Measurements from ENCODE around the gene SLC43A1. TPM values are rescaled to one million over a fixed set of nuclear protein-coding genes. Genes with fewer than 3 reads are reported as not detected.

Gene SLC43A1
- total and polyA plus RNA-seq, 2 experiments from 2014 or later: 19.6 to 49.7 TPM

DNA sequence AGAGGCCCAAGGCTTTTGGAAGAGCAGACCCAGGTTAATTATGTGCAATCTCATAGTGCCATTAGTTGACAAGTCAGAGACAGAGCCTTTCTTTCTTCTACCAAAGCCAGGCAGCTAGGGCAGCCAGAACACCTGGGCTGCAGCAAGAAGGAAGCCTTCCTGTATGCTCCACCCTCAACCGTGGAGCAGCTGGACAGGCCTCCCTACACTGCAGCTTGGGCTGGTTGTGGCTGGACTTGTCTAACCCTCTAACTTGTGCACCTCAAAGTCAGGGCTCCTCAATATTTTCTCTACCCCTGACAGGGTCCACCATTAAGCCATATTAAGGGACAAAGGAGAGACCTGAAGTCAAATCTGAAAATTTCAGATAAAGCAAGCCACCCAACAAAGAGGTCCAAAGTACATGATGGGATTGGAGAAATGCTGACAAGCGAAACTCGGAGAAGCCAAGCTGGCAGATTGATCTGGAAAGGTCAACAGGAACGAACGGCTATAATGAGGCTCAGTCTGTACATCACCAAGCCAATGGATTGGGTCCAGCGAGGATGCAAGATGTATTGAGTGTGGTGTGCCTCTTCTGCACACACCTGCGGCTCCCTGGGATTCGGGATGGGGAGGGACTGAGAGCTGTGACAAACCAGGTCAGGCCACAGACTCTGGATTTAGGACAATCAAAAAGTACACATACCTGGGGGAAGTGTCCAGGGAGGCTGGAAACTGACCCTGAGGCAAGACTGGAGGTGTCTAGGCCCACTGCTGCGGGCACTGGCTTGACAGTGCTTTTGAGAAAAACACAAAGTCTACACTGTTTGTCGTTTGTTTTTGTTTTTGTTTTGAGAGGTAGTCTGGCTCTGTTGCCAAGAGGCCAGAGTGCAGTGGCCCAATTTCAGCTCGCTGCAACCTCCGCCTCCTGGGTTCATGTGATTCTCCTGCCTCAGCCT, 76.9 kb downstream of the SLC43A1 start:
- Mint-ChIP-seq H3K36me3 (ENCODE audit: low read depth) (no peaks in the 10 kb centered on the region), H3K4me1 (no peaks in the 10 kb centered on the region), H3K4me3 (no peak overlapping the region), H3K9me3 (no peaks in the 10 kb centered on the region; the same call in 2 of the 3 replicates), H3K27ac (no peak overlapping the region), H3K27me3 (ENCODE audit: insufficient read depth, low read depth, poor library complexity) (peaks cover 2% of the 10 kb centered on the region)
- DNase-seq (ENCODE audit: low spot score) (no peak), ATAC-seq (no peak)
- Histone ChIP-seq H3K36me3 (ENCODE audit: insufficient read depth) (no peaks in the 10 kb centered on the region), H4K20me1 (replicated peaks; ENCODE audit: insufficient read depth) (no peaks in the 10 kb centered on the region), H3K4me3 (no peak overlapping the region), H3K4me1 (ENCODE audit: insufficient read depth) (no peaks in the 10 kb centered on the region), H2AFZ (no peak overlapping the region), H3K4me2 (no peak overlapping the region), H3K27ac (ENCODE audit: low read depth) (no peak overlapping the region), H3K27me3 (ENCODE audit: insufficient read depth) (no peaks in the 10 kb centered on the region), H3K79me2 (replicated peaks; ENCODE audit: insufficient read depth) (no peaks in the 10 kb centered on the region), H3F3A (replicated peaks; ENCODE audit: low read depth) (no peaks in the 10 kb centered on the region), H3K9me2 (ENCODE audit: insufficient read depth) (no peaks in the 10 kb centered on the region)
- TF ChIP-seq NANOG (IDR thresholded peaks at IDR 0.05; ENCODE audit: borderline replicate concordance) (no peak), ZNF331 (CRISPR knock-in tag; IDR thresholded peaks at IDR 0.05; ENCODE audit: low read depth) (no peak), EZH2 (IDR thresholded peaks at IDR 0.05; ENCODE audit: low read depth, unreplicated experiment) (no peak), JUNB (IDR thresholded peaks at IDR 0.05; ENCODE audit: unreplicated experiment) (no peak), ZNF114 (CRISPR knock-in tag; IDR thresholded peaks at IDR 0.05) (no peak), CREB1 (CRISPR knock-in tag; IDR thresholded peaks at IDR 0.05; ENCODE audit: low read depth) (no peak), POLR2AphosphoS5 (IDR thresholded peaks at IDR 0.05; ENCODE audit: low read depth) (no peak), STAT1 (IDR thresholded peaks at IDR 0.05; ENCODE audit: unreplicated experiment) (no peak), EZH2phosphoT487 (IDR thresholded peaks at IDR 0.05; ENCODE audit: unreplicated experiment) (no peak)
- TF ChIP-seq, protein P1, sequence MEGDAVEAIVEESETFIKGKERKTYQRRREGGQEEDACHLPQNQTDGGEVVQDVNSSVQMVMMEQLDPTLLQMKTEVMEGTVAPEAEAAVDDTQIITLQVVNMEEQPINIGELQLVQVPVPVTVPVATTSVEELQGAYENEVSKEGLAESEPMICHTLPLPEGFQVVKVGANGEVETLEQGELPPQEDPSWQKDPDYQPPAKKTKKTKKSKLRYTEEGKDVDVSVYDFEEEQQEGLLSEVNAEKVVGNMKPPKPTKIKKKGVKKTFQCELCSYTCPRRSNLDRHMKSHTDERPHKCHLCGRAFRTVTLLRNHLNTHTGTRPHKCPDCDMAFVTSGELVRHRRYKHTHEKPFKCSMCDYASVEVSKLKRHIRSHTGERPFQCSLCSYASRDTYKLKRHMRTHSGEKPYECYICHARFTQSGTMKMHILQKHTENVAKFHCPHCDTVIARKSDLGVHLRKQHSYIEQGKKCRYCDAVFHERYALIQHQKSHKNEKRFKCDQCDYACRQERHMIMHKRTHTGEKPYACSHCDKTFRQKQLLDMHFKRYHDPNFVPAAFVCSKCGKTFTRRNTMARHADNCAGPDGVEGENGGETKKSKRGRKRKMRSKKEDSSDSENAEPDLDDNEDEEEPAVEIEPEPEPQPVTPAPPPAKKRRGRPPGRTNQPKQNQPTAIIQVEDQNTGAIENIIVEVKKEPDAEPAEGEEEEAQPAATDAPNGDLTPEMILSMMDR (conservative IDR thresholded peaks at IDR 0.05; ENCODE audit: low read depth in 2 of 2): no peak
- TF ChIP-seq, protein P2, sequence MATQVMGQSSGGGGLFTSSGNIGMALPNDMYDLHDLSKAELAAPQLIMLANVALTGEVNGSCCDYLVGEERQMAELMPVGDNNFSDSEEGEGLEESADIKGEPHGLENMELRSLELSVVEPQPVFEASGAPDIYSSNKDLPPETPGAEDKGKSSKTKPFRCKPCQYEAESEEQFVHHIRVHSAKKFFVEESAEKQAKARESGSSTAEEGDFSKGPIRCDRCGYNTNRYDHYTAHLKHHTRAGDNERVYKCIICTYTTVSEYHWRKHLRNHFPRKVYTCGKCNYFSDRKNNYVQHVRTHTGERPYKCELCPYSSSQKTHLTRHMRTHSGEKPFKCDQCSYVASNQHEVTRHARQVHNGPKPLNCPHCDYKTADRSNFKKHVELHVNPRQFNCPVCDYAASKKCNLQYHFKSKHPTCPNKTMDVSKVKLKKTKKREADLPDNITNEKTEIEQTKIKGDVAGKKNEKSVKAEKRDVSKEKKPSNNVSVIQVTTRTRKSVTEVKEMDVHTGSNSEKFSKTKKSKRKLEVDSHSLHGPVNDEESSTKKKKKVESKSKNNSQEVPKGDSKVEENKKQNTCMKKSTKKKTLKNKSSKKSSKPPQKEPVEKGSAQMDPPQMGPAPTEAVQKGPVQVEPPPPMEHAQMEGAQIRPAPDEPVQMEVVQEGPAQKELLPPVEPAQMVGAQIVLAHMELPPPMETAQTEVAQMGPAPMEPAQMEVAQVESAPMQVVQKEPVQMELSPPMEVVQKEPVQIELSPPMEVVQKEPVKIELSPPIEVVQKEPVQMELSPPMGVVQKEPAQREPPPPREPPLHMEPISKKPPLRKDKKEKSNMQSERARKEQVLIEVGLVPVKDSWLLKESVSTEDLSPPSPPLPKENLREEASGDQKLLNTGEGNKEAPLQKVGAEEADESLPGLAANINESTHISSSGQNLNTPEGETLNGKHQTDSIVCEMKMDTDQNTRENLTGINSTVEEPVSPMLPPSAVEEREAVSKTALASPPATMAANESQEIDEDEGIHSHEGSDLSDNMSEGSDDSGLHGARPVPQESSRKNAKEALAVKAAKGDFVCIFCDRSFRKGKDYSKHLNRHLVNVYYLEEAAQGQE (IDR thresholded peaks at IDR 0.05; ENCODE audit: unreplicated experiment): no peak
- TF ChIP-seq, protein P3, sequence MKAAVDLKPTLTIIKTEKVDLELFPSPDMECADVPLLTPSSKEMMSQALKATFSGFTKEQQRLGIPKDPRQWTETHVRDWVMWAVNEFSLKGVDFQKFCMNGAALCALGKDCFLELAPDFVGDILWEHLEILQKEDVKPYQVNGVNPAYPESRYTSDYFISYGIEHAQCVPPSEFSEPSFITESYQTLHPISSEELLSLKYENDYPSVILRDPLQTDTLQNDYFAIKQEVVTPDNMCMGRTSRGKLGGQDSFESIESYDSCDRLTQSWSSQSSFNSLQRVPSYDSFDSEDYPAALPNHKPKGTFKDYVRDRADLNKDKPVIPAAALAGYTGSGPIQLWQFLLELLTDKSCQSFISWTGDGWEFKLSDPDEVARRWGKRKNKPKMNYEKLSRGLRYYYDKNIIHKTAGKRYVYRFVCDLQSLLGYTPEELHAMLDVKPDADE (IDR thresholded peaks at IDR 0.05): no peak
- TF ChIP-seq, protein P4, sequence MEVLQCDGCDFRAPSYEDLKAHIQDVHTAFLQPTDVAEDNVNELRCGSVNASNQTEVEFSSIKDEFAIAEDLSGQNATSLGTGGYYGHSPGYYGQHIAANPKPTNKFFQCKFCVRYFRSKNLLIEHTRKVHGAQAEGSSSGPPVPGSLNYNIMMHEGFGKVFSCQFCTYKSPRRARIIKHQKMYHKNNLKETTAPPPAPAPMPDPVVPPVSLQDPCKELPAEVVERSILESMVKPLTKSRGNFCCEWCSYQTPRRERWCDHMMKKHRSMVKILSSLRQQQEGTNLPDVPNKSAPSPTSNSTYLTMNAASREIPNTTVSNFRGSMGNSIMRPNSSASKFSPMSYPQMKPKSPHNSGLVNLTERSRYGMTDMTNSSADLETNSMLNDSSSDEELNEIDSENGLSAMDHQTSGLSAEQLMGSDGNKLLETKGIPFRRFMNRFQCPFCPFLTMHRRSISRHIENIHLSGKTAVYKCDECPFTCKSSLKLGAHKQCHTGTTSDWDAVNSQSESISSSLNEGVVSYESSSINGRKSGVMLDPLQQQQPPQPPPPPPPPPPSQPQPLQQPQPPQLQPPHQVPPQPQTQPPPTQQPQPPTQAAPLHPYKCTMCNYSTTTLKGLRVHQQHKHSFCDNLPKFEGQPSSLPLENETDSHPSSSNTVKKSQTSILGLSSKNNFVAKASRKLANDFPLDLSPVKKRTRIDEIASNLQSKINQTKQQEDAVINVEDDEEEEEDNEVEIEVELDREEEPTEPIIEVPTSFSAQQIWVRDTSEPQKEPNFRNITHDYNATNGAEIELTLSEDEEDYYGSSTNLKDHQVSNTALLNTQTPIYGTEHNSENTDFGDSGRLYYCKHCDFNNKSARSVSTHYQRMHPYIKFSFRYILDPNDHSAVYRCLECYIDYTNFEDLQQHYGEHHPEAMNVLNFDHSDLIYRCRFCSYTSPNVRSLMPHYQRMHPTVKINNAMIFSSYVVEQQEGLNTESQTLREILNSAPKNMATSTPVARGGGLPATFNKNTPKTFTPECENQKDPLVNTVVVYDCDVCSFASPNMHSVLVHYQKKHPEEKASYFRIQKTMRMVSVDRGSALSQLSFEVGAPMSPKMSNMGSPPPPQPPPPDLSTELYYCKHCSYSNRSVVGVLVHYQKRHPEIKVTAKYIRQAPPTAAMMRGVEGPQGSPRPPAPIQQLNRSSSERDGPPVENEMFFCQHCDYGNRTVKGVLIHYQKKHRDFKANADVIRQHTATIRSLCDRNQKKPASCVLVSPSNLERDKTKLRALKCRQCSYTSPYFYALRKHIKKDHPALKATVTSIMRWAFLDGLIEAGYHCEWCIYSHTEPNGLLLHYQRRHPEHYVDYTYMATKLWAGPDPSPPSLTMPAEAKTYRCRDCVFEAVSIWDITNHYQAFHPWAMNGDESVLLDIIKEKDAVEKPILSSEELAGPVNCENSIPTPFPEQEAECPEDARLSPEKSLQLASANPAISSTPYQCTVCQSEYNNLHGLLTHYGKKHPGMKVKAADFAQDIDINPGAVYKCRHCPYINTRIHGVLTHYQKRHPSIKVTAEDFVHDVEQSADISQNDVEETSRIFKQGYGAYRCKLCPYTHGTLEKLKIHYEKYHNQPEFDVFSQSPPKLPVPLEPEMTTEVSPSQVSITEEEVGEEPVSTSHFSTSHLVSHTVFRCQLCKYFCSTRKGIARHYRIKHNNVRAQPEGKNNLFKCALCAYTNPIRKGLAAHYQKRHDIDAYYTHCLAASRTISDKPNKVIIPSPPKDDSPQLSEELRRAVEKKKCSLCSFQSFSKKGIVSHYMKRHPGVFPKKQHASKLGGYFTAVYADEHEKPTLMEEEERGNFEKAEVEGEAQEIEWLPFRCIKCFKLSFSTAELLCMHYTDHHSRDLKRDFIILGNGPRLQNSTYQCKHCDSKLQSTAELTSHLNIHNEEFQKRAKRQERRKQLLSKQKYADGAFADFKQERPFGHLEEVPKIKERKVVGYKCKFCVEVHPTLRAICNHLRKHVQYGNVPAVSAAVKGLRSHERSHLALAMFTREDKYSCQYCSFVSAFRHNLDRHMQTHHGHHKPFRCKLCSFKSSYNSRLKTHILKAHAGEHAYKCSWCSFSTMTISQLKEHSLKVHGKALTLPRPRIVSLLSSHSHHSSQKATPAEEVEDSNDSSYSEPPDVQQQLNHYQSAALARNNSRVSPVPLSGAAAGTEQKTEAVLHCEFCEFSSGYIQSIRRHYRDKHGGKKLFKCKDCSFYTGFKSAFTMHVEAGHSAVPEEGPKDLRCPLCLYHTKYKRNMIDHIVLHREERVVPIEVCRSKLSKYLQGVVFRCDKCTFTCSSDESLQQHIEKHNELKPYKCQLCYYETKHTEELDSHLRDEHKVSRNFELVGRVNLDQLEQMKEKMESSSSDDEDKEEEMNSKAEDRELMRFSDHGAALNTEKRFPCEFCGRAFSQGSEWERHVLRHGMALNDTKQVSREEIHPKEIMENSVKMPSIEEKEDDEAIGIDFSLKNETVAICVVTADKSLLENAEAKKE (CRISPR knock-in tag; IDR thresholded peaks at IDR 0.05): no peak
